Measurements from ENCODE around the gene KCNH6.

KCNH6 gene

GRCh38 chr17:63514974-63515373, 8.2 kb upstream of the KCNH6 start:
- no peak for DNase-seq

- DNase-seq = no peak
Measured at GRCh38 chr17:63515426-63515825, 7.7 kb upstream of the KCNH6 start.

- DNase-seq = no peak
Measured at GRCh38 chr17:63516910-63517824, 6.0 kb upstream of the KCNH6 start.

- no peak for DNase-seq
Measured at GRCh38 chr17:63517825-63518534, 5.2 kb upstream of the KCNH6 start.

GRCh38 chr17:63519116-63519881, 3.9 kb upstream of the KCNH6 start:
- DNase-seq = no peak

GRCh38 chr17:63519972-63520882, 2.9 kb upstream of the KCNH6 start:
- DNase-seq = no peak

- no peak for DNase-seq
Measured at GRCh38 chr17:63524051-63524450, 893 bp downstream of the KCNH6 start.

- DNase-seq = no peak
Measured at GRCh38 chr17:63525190-63525946, 2.2 kb downstream of the KCNH6 start.

GRCh38 chr17:63526861-63527260, 3.7 kb downstream of the KCNH6 start:
- DNase-seq = no peak

- DNase-seq = no peak
Measured at GRCh38 chr17:63528183-63528582, 5.0 kb downstream of the KCNH6 start.

- DNase-seq = no peak
Measured at GRCh38 chr17:63529711-63530556, 6.8 kb downstream of the KCNH6 start.

- no peak for DNase-seq
Measured at GRCh38 chr17:63530557-63531021, 7.4 kb downstream of the KCNH6 start.

GRCh38 chr17:63531022-63531965, 8.1 kb downstream of the KCNH6 start:
- DNase-seq = no peak

- DNase-seq = no peak
Measured at GRCh38 chr17:63533433-63534077, 10.4 kb downstream of the KCNH6 start.

GRCh38 chr17:63534078-63534570, 11.0 kb downstream of the KCNH6 start:
- no peak for DNase-seq

- DNase-seq = no peak
Measured at GRCh38 chr17:63534816-63535455, 11.8 kb downstream of the KCNH6 start.

- DNase-seq = no peak
Measured at GRCh38 chr17:63535640-63536039, 12.5 kb downstream of the KCNH6 start.

GRCh38 chr17:63537001-63537400, 13.8 kb downstream of the KCNH6 start:
- DNase-seq = no peak

Measured in NCI-H1694 treated with DMSO at 0.1 percent for 48 hours (cell line).